Activated T-cell treated with anti-CD3 and anti-CD28 coated beads for 48 hours (primary cell): Measurements from ENCODE around the gene NPIPB5.
"Not testable (repeated sequence)": the region's sequence is repeated elsewhere in the genome, so short reads cannot be mapped to it uniquely, and the experiment has no call there.

Source experiments
- DNase-seq: peaks from one replicate; pipeline ENCODE4 v3.0.0-alpha.2; 2020; ENCODE audit warnings: low read depth

Gene NPIPB5

DNA sequence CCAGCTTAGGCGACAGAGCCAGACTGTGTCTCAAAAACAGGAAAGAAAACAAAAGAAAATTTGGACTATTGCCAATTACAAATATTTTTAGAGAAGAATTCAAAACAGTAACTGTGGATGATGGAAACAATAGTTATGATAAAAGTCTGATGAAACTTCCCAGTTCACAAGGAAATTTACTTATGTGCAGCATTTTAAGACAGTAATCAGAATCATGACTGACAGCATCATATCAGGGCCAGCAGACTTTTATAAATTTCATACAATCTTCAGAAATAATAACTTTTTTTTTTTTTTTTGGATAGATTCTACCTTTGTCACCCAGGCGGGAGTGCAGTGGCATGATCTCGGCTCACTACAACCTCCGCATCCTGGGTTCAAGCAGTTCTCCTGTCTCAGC, at the start of gene NPIPB5:
Gene NPIPB5 (plus strand): TSS at position 301 of the 400 bp plus-strand sequence. CDS start 2,911 bp downstream, outside the sequence.
- DNase-seq = not testable (repeated sequence)

DNA sequence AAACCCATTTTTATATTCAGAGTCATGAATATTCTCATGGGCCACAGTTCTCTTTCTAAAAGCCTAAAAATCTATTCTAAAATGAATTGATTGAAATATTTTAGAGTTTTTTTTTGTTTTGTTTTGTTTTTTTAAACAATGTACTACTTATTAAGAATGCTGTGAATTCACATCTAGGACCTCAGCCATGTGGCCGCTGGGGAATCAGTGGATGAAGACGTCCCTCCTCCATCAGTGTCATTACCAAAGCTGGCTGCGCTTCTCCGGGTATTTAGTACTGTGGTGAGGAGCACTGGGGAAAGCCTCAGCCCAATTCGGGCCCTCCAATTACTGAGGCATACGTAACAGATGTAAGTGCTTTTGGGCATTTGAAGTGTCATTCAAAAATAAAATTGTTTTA, 41.8 kb upstream of the NPIPB5 start:
- DNase-seq = not testable (repeated sequence)

DNA sequence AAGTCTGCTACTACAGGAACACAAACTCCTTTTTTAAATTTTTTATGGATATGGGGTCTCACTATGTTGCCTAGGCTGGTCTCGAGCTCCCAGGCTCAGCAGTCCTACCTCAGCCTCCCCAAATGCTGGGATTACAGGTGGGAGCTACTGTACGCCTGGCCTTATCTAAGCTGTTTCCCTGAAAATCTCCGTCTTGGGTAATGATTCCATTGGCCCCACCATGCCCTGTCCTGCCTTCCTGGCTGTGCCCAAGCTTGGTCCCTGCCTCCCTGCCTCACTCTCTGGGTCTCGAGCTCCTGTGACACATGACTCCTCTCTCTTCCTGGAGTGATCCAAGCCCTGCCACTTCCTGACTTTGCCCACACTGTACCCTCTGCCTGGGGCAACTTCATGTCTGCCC, 27.3 kb downstream of the NPIPB5 start:
- DNase-seq = not testable (repeated sequence)

DNA sequence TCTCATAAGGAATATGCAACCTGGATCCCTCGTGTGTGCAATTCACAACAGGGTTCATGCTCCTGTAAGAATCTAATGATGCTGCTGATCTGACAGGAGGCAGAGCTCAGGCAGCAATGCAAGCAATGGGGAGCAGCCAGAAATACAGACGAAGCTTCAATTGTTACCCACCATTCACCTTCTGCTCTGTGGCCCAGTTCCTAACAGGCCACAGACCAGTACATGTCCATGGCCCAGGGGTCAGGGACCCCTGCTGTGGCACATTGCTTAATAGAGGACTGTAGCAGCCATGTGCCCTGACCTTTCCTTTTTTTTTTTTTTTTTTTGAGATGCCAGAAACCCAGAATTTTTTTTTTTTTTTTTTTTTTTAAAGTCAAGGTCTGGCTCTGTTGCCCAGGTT, 34.1 kb downstream of the NPIPB5 start:
- DNase-seq = not testable (repeated sequence)

DNA sequence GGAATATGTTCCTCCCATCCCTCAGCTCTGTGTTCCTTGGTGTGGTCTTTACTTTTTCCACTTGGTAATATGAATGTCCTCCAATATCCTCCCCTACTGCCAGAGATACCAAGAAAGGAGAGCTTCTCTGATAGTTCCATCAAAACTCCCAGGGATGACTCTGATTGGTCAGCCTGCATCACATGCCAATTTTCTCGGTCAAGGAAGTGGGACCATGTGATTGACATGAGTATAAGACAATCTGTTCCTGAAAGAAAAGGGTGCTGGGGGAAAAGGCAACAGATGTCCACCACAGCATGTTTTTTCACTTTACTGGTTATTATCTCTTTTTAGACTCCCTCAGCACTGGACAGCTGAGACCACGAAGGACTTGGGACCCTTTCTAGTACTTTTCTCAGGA, 35.9 kb downstream of the NPIPB5 start:
- DNase-seq = not testable (repeated sequence)

DNA sequence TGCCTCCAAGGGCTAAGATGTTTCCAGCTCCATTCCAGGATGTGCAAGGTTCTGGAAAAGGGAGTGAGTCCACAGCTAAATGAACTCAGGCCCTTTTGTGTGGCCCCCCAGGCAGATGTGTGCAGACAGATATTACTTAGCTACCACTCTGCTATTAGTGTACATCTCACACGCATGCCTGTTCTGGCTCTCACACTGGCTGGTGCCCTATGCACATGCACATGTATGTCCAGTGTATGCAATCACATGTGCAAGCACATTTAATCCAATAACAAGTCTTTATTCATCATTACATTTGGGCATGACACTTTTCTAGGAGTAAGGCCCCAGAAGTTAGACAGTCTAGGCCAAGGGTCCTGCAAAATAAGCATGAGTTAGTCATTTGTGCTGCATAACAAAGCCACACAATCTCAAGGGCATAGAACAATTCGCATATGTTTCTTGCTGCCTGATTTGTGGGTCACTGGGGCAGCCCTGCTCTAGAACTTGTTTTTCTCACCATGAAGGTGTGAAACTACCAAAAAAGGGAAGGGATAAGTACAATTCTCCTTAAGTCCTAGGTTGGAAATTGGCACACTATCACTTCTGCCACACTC, 36.6 kb downstream of the NPIPB5 start:
- not testable (repeated sequence) for DNase-seq

DNA sequence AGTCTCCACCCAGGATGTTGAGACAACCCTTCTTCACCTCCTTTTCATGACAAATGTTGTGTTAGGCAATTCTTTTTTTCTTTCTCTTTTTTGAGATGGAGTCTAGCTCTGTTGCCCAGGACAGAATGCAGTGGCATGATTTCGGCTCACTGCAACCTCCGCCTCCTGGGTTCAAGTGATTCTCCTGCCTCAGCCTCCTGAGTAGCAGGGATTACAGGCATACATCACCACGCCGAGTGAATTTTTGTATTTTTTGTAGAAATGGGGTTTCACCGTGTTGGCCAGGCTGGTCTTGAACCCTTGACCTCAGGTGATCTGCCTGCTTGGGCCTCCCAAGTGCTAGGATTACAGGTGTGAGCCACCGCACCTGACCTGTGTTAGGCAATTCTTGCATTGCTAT, 39.2 kb downstream of the NPIPB5 start:
- not testable (repeated sequence) for DNase-seq

DNA sequence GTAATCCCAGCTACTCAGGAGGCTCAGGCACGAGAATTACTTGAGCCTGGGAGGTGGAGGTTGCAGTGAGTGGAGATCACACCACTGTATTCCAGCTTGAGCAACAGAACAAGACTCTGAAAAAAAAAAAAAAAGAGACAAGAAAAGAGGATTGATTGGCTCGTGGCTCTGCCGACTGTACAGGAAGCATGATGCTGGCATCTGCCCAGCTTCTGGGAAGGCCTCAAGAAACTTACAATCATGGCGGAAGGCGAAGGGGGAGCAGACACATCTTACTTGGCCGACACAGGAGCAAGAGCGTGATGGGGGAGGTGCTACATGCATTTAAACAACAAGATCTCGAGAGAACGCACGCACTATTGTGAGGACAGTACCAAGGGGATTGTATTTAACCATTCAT, 40.5 kb downstream of the NPIPB5 start:
- DNase-seq = not testable (repeated sequence)

DNA sequence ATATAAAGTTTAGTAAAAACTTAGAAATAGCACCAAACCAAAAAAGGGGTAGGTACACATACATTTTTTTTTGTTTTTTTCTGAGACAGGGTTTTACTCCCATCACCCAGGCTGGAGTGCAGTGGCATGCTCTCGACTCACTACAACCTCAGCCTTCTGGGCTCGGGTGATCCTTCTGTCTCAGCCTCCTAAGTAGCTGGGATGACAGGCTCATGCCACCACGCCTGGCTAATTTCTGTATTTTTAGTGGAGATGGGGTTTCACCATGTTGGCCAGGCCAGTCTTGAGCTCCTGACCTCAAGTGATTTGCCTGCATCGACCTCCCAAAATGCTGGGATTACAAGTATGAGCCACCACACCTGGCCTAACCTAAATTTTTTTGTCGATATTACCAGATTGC, 41.0 kb downstream of the NPIPB5 start:
- not testable (repeated sequence) for DNase-seq

DNA sequence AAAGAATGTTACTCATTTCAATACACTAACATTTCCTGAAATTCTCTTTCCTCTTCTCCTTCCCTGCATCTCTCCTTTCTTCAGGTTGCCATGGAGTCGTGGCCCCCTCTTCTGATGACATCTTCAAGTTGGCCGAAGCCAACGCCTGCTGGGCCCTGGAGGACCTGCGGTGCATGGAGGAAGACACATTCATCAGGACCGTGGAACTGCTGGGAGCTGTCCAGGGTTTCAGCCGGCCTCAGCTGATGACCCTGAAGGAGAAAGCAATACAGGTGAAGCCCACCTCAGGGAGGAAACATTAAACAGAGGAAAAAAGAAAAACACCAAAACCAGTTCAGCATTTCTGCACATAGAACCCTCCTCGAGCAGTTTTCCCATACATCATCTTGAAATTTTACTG, 46.1 kb downstream of the NPIPB5 start:
- not testable (repeated sequence) for DNase-seq
